GM18951 (cell line): ENCODE data around the gene FGFBP2.

Source experiments
- POLR2A ChIP-seq: IDR thresholded peaks from 4 replicates; pipeline ENCODE4 v1.6.1; 2011; ENCODE audit warnings: mild to moderate bottlenecking; ENCODE audit not compliant: insufficient read length, insufficient read depth; ENCODE audit errors: extremely low read depth
- in situ Hi-C: fragments of 300-500 bp; cut with MboI; formaldehyde crosslinking; loops from one replicate; pipeline ENCODE4 v1.12.0; 2022; ENCODE audit warnings: low sequenced_read_pairs, mixed read lengths, inconsistent platforms; ENCODE audit not compliant: unreplicated experiment

FGFBP2 gene, protein sequence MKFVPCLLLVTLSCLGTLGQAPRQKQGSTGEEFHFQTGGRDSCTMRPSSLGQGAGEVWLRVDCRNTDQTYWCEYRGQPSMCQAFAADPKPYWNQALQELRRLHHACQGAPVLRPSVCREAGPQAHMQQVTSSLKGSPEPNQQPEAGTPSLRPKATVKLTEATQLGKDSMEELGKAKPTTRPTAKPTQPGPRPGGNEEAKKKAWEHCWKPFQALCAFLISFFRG

DNA sequence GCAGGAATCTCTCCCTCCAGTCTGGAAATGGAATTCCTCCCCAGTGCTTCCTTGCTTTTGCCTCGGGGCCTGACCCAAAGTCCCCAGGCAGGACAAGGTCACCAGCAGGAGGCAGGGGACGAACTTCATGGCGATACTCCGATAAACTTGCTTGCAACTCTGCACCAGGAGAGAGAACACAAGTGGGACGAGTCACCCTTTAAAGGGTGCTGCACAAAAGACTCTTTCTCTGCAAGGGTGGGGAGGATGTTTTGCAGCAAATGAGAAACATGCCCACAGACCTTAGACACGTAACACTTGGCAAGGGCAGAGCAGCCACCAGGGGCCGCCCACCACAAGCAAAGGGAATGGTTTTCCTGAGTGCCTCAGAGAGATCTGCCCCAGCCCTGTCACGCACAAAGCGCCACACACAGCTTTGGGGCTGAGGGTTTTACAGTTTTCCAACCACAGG is at the start of gene FGFBP2:
FGFBP2 (minus strand) TSS at position 175 of the 451 bp plus-strand sequence; CDS start at position 129, 46 bp downstream.
- no peak for TF ChIP-seq POLR2A
- in situ Hi-C loops = loop anchor here (25.0 kb wide), 1 partner anchor 251 kb away; the partner anchor contains the start of gene BST1

DNA sequence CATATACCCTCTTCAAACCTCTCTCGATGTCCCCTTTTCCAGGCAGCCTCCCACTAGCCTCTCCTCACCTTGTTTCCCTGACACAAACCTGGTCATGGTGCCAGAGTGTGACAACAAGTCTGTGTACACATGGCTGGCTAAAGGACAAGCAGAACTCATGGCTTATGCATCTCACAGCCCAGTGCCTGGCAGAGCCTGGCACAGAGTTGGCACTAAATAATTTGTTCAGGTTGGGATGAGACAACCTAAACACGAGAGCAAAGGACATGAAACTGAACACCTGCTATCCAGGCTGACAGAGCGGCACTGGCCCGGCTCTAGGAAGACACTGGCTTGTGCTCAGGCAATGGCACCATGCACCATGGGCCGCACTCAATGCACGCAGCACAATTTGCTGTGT is 48.2 kb upstream of the FGFBP2 start:
- in situ Hi-C loops = no loop called here
- no peak for TF ChIP-seq POLR2A

DNA sequence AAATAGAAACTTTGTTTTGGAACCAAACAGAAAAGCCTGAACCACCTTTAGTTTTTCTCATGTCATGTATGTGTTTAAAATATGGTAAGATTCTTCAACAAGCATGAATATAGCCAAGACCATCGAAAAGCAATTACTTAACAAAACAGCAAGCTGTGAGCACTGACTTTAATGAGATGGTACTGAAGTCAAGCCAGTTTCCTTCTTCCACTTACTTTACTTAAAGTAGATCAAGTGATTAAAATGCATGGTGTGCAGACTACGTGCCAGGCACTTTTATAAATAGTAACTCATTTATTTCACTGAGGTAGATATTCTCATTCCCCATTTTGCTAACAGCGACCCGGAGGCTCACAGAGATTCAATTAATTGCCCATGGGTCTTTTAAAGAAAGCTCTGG is 46.2 kb upstream of the FGFBP2 start:
- in situ Hi-C loops = no loop called here
- no peak for TF ChIP-seq POLR2A

DNA sequence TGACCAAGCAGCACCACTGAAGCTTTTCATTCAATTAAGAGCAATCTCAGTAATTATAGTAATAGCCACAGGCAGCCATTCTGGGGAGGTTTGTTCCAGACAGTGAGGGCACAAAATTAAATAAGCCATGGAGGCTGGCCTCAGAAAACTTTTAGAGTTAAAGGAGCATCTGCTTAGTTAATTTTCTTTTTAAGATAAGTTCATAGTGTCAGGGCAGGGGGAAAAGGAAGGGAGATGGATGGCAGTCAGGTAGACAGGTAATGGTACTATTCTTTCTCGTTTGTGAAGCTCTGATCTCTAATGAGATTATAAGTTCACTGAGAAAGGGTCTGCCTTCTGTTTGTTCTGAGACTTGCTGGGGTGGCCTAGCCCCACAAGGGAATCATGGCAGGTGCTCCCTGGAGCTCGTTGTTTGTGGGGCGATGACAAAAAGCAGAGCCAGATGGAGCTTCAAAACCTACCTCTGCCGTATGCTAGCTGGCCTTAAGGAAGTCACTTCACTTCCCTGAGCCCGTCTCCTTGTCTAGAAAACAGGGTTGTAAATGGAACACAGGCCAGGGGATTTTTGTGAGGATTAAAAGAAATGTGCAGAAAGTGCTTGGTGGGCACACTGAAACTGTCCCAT is 44.6 kb upstream of the FGFBP2 start:
- in situ Hi-C loops = no loop called here
- no peak for TF ChIP-seq POLR2A

DNA sequence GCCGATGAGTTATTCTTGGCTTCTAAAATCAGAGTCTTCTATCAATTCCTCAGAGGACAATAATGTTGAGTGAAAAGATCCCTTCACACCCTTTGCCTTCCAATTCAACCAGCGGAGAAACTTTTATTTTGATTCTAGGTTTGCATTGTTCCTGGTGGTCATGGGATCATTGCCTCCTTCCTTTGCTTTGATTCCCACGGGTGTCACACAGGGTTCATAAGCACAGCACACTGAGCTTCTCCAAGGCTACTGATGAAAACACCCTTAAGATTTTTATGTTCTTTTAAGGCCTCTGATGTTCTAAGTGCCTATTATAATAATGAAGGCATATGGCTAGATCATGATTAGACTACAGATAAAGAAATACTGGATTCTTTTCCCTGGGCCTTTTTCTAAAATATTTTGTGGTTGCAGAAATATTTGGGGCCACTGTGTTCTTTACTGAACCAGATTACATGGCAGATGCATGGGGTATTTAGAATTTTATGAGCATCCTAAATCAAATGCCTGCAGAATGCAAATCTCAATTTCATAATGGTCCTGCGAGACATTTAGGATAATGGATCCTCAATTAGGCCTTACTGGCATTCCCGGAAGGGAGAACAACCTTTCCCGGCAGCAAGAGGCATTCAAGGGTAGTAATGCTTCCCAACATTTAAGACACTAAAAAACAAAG is 43.9 kb upstream of the FGFBP2 start:
- in situ Hi-C loops = no loop called here
- no peak for TF ChIP-seq POLR2A

DNA sequence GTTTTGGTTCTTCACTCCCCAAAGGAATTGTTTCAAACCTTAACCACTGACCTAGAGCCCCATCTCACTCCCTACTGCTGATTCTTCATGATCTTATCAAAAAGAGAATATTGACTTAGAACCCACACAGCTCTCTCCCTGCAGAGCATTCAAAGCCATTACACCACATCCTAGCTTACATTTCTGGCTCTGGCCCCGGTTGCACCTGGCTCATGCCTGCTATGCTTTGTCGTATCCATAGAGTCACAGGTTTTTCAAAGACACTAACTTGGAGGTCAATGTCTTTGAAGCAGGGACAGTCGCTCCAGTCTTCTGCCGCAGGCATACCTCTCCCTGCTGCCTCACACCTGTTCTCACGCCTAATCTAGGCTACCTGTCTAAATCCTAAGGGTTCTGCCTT is 42.7 kb upstream of the FGFBP2 start:
- in situ Hi-C loops = no loop called here
- TF ChIP-seq POLR2A = no peak

DNA sequence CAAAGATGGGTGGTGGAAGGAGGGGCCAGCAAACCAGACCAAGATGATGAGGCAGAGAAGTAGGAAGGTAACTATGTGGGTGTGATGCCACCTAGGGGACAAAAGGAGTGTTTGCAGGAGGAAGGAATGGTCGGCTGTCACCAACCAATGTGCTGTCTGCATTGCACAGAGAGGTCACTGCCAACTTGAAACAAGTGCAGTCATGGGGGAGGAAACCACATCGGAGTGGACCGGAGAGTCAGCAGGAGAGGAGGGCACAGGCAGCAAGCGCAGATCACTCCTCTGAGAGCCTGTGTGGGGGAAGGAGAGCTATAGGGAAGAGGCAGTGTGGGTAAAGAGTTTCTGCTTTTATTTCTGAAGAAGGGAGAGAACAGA is 38.5 kb upstream of the FGFBP2 start:
- TF ChIP-seq POLR2A = no peak
- in situ Hi-C loops = no loop called here

DNA sequence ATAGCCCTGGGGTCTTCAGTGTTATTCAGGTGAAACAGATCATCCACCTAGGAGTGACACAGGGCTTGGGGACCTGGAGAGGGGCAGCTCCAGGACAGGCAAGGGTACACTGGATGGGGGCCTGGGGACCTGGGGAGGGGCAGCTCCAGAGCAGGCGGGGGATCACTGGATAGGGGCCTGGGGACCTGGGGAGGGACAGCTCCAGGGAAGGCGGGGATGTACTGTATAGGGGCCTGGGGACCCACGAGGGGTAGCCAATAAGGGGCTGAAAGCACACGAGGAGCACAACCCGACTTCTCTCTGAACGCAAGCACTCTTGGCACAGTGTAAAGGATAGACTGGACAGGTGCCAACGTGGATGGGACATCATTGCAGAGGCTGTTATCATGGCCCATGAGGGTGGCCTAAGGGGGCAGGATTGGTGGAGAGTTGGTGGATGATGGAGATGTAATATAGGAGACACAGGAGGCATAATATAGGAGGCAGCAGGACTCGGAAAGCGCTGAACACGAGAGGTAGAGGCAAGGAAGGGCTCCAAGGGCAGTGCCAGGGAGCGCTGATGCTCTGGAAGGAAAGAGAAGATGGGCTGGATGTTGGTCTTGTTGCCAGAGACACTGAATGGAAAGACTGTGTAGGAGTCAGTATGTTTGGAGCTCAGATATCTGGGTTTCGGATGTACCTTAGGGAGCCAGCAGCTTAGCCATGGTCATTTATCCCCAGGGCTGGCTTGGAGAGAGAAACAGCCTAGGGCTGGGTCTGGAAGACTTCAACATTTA is 37.9 kb upstream of the FGFBP2 start:
- in situ Hi-C loops = no loop called here
- no peak for TF ChIP-seq POLR2A

DNA sequence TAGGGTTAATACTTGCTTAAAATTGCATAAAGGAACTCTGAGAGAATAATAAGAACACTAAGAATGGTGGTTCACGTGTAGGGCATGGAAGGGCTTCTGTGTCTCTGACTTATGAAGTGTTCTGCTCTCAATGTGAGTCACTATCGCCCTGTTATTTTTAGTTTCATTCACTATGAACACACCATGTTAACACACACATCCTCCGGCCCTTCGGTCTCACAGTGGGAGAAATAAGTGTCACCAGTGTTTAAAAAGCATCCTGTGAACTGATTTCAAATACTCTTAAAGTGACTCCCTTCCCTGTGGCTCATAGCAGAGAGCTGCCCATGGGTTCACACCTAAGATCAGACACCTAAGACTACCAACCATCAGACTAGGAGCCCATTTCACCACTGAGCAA is 33.8 kb upstream of the FGFBP2 start:
- in situ Hi-C loops = no loop called here
- TF ChIP-seq POLR2A = no peak

DNA sequence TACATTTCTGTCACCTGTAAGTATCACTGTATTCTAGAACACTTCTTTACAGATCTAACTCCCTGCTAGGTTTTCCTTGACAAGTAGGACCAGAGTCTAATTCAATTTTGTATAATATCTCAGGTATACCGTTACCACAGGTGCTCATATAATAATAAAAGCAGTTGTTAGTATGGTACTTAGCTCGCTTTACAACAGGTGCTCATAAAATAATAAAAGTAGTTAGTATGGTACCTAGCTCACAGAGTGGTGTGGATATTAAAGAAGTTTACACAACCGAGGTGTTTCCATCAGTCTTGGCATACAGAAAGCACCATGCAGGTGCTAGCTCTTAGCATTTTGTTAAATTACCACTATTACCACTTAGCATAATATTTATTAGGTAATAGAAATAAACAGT is 32.9 kb upstream of the FGFBP2 start:
- in situ Hi-C loops = no loop called here
- TF ChIP-seq POLR2A = no peak

DNA sequence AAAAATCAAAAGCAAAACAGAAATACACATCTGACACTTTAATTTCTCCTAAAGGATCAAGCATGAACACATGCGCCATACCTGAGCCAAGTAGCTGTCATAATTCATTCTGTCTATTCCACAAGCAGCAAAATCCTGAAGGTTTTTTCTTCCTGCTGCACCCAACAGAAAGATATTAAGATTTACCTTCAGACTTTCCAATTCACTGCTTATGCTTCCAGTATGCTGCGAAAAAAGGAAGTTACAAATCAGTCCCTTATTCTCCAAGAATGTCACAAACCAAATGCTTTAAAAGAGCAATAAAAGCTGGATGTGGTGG is 29.2 kb upstream of the FGFBP2 start:
- in situ Hi-C loops = no loop called here
- no peak for TF ChIP-seq POLR2A

DNA sequence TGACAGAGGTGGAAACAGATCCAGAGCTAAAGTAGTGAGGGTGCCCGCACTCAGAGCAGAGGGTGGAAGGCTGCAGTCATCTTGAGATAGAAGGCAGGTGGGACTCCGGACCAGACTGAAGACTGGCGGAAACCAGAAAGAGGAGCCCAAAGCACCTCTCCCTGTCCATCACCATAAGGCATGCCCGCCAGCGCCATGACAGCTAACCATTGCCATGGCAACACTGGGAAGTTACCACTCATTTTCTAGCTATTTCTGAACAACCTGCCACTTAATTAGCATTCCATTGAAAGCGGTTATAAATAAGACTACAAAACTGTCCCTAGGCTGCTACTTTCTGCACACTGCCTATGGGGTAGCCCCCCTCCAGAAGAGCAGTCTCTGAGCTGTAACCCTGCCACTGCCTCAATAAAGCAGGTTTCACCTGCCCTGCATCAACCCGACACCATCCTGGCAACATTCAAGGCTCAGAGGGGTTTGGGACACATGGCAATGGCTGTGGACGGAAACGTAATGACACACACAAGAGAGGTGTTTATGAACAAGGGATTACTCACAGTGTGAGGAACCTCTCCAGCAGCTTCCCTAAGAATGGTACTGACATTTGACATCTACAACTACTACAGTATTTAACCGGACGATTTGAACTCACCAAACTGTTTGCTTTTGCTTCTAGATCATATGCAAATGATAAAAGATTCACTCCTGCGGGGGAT is 27.8 kb upstream of the FGFBP2 start:
- TF ChIP-seq POLR2A = no peak
- in situ Hi-C loops = no loop called here

DNA sequence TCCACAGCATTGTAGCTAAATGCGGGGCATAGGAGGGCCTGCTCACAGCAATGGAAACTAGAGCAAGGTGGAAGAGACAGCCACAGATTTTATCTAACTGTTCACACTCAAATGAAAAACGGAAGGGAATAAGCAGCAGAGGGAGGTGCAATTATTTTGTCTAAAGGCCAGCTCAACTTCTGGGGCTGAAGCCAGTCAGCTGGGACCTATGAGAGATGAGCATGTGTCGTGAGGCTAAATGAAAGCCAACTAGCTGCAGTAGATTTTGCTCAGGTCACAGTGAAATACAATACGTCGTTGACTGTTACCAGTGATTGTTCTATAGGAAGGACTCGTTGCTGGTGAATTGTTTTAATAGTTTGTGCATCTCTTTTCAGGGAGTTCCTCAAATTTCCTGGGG is 26.4 kb upstream of the FGFBP2 start:
- in situ Hi-C loops = no loop called here
- no peak for TF ChIP-seq POLR2A
